ENCODE measurements around the gene DYSF. TPM values are rescaled to one million over a fixed set of nuclear protein-coding genes. Genes with fewer than 3 reads are reported as not detected.

Gene DYSF
- total and polyA plus RNA-seq, 2 donors (not counting 3 experiments of a cell fraction or from before 2014, with no cell fraction given), result 50.9 to 152 TPM

DNA sequence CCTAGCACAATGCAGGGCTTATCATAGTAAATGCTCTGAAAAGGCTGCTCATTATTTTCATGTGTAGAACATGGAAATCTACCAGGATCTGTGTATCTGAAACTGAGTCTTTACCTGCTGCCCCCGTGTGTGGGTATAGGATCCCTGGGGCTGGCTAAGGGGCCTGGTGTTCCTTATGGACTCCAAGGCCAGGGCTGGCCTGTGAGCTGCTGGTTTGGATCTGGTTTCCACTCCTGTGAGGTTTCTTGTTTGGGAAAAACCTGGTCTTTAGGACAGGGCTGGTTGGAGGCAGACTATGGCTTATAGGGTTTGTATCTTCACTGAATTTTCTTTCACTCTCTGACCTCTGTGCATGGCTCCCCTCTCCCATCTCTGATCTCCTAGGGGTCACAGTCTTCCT lies 80.8 kb downstream of the DYSF start:
- Histone ChIP-seq H3K27me3 (ENCODE audit: control insufficient read depth in 2 of 2, insufficient read depth in 2 of 2, low read length in 2 of 2) (no peaks in the 10 kb centered on the region), H3K4me1 (ENCODE audit: control insufficient read depth, extremely low read depth, insufficient read depth, low read length) (peaks cover 7% of the 10 kb centered on the region), H3K9me1 (replicated peaks; ENCODE audit: control insufficient read depth, extremely low read depth, insufficient read depth, low read length) (no peaks in the 10 kb centered on the region), H3K36me3 (ENCODE audit: control insufficient read depth in 2 of 2, extremely low read depth in 1 of 2, insufficient read depth in 2 of 2, low read length in 2 of 2) (peaks cover 2 to 36% of the 10 kb centered on the region in 2 experiments), H3K9me3 (replicated peaks; ENCODE audit: control insufficient read depth, insufficient read depth, low read length) (no peaks in the 10 kb centered on the region), H3K4me2 (ENCODE audit: insufficient read depth, low read length) (no peak overlapping the region), H4K20me1 (replicated peaks; ENCODE audit: control insufficient read depth, extremely low read depth, insufficient read depth, low read length) (no peaks in the 10 kb centered on the region), H3K4me3 (replicated peaks in 1 of 3; ENCODE audit: insufficient read depth in 1 of 3, low read depth in 1 of 3, low read length in 3 of 3) (no peak overlapping the region), H2AFZ (ENCODE audit: low read depth, low read length) (no peak overlapping the region), H3K9ac (replicated peaks; ENCODE audit: extremely low read depth, insufficient read depth, low read length) (no peak overlapping the region), H3K27ac (ENCODE audit: insufficient read depth, low read depth, low read length) (no peak overlapping the region), H3K79me2 (ENCODE audit: control insufficient read depth, insufficient read depth, low read length) (no peaks in the 10 kb centered on the region)
- DNase-seq (ENCODE audit: low read depth, low spot score) (no peak), FAIRE-seq (no peak)
- dilution Hi-C loops (cut with MboI; ENCODE audit: extremely low pct_ligation_motif_present, low sequenced_read_pairs), result no loop called here
- CTCF ChIA-PET, result no interaction called here
- BruUV-seq (replicated peaks), result no TSS peak
- TF ChIP-seq, protein P1, sequence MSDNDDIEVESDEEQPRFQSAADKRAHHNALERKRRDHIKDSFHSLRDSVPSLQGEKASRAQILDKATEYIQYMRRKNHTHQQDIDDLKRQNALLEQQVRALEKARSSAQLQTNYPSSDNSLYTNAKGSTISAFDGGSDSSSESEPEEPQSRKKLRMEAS (IDR thresholded peaks at IDR 0.05; ENCODE audit: insufficient read depth, insufficient read length), result no peak
- TF ChIP-seq EZH2 (IDR thresholded peaks at IDR 0.05; ENCODE audit: borderline replicate concordance, low read depth, low read length, severe bottlenecking), result no peak
- TF ChIP-seq FOS (IDR thresholded peaks at IDR 0.05; ENCODE audit: borderline replicate concordance, insufficient read depth, low read length), result no peak
- no peak for TF ChIP-seq POLR2A (IDR thresholded peaks at IDR 0.05; ENCODE audit: low read depth, low read length)
- no peak for TF ChIP-seq POLR2AphosphoS5 (IDR thresholded peaks at IDR 0.05; ENCODE audit: insufficient read depth, low read depth, low read length)
- no peak for TF ChIP-seq JUN (IDR thresholded peaks at IDR 0.05; ENCODE audit: borderline replicate concordance, insufficient read depth, insufficient read length, low read depth)
- POLR2A ChIA-PET, result no interaction called here
- intact Hi-C loops (cut with micrococcal nuclease), result loop anchor here (5.0 kb wide), 1 partner anchor 263 kb away; no protein-coding TSS in a partner anchor

DNA sequence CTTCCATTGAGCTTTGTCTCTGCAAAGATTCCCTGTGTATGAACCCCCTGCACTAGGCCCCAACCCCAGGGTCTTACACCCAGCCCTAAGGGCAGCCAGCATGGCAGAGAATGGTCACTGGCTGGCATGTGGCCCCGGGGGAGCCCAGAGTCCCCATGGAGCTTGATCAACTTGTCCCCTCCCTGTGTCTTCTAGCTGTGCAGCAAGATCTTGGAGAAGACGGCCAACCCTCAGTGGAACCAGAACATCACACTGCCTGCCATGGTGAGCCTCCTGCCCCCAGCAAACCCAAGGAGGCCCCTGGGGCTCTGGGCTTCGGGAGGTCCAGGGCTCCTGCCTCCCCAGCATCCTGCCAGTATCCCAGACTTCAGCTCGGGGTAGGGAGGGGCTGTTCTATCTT lies 81.5 kb downstream of the DYSF start:
- H4K20me1 ChIP-seq (replicated peaks; ENCODE audit: control insufficient read depth, extremely low read depth, insufficient read depth, low read length), result no peaks in the 10 kb centered on the region
- BruUV-seq (replicated peaks), result no TSS peak
- no peak overlapping the region for H3K9ac ChIP-seq (replicated peaks; ENCODE audit: extremely low read depth, insufficient read depth, low read length)
- FAIRE-seq (no peak), DNase-seq (ENCODE audit: low read depth, low spot score) (no peak)
- TF ChIP-seq, protein P1 (IDR thresholded peaks at IDR 0.05; ENCODE audit: insufficient read depth, insufficient read length), result no peak
- no peak for TF ChIP-seq MYC (IDR thresholded peaks at IDR 0.05; ENCODE audit: low read depth, low read length)
- no peak for TF ChIP-seq EZH2 (IDR thresholded peaks at IDR 0.05; ENCODE audit: borderline replicate concordance, low read depth, low read length, severe bottlenecking)
- TF ChIP-seq POLR2A (IDR thresholded peaks at IDR 0.05; ENCODE audit: low read depth, low read length), result no peak
- no peak for TF ChIP-seq POLR2AphosphoS5 (IDR thresholded peaks at IDR 0.05; ENCODE audit: insufficient read depth, low read depth, low read length)
- no peak for TF ChIP-seq JUN (IDR thresholded peaks at IDR 0.05; ENCODE audit: borderline replicate concordance, insufficient read depth, insufficient read length, low read depth)
- TF ChIP-seq, protein P2, sequence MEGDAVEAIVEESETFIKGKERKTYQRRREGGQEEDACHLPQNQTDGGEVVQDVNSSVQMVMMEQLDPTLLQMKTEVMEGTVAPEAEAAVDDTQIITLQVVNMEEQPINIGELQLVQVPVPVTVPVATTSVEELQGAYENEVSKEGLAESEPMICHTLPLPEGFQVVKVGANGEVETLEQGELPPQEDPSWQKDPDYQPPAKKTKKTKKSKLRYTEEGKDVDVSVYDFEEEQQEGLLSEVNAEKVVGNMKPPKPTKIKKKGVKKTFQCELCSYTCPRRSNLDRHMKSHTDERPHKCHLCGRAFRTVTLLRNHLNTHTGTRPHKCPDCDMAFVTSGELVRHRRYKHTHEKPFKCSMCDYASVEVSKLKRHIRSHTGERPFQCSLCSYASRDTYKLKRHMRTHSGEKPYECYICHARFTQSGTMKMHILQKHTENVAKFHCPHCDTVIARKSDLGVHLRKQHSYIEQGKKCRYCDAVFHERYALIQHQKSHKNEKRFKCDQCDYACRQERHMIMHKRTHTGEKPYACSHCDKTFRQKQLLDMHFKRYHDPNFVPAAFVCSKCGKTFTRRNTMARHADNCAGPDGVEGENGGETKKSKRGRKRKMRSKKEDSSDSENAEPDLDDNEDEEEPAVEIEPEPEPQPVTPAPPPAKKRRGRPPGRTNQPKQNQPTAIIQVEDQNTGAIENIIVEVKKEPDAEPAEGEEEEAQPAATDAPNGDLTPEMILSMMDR (IDR thresholded peaks at IDR 0.05; ENCODE audit: extremely low read depth in 1 of 2, insufficient read depth in 1 of 2, low read depth in 1 of 2, low read length in 2 of 2), result no peak
- TF ChIP-seq GATA2 (IDR thresholded peaks at IDR 0.05; ENCODE audit: insufficient read depth, insufficient read length, low read depth, low read length), result no peak
- TF ChIP-seq FOS (IDR thresholded peaks at IDR 0.05; ENCODE audit: borderline replicate concordance, insufficient read depth, low read length), result no peak
- no peak overlapping the region for H3K27ac ChIP-seq (ENCODE audit: insufficient read depth, low read depth, low read length)
- H3K4me2 ChIP-seq (ENCODE audit: insufficient read depth, low read length), result no peak overlapping the region
- peaks cover 7% of the 10 kb centered on the region for H3K4me1 ChIP-seq (ENCODE audit: control insufficient read depth, extremely low read depth, insufficient read depth, low read length)
- ChIA-PET CTCF (no interaction called here), POLR2A (no interaction called here)
- intact Hi-C loops (cut with micrococcal nuclease), result loop anchor here (5.0 kb wide), 1 partner anchor 262 kb away; no protein-coding TSS in a partner anchor
- H3K4me3 ChIP-seq (replicated peaks in 1 of 3; ENCODE audit: insufficient read depth in 1 of 3, low read depth in 1 of 3, low read length in 3 of 3), result no peak overlapping the region
- no peaks in the 10 kb centered on the region for H3K27me3 ChIP-seq (ENCODE audit: control insufficient read depth in 2 of 2, insufficient read depth in 2 of 2, low read length in 2 of 2)
- peaks cover 2 to 36% of the 10 kb centered on the region in 2 experiments for H3K36me3 ChIP-seq (ENCODE audit: control insufficient read depth in 2 of 2, extremely low read depth in 1 of 2, insufficient read depth in 2 of 2, low read length in 2 of 2)
- no peaks in the 10 kb centered on the region for H3K9me3 ChIP-seq (replicated peaks; ENCODE audit: control insufficient read depth, insufficient read depth, low read length)
- H3K79me2 ChIP-seq (ENCODE audit: control insufficient read depth, insufficient read depth, low read length), result no peaks in the 10 kb centered on the region
- dilution Hi-C loops (cut with MboI; ENCODE audit: extremely low pct_ligation_motif_present, low sequenced_read_pairs), result no loop called here
- no peak overlapping the region for H2AFZ ChIP-seq (ENCODE audit: low read depth, low read length)
- H3K9me1 ChIP-seq (replicated peaks; ENCODE audit: control insufficient read depth, extremely low read depth, insufficient read depth, low read length), result no peaks in the 10 kb centered on the region

All from endothelial cell of umbilical vein (primary cell).